ES-I3 (cell line): Measurements from ENCODE around the gene MEIOSIN.

Experiments used
- H3K36me3 ChIP-seq: 2 replicates; pipeline ENCODE4 v1.6.1; 2013; ENCODE audit warnings: mild to moderate bottlenecking, low read length, control low read depth, moderate library complexity; ENCODE audit not compliant: insufficient read depth
- H3K4me1 ChIP-seq: 2 replicates; pipeline ENCODE4 v1.6.1; 2013; ENCODE audit warnings: mild to moderate bottlenecking, control low read depth, low read length; ENCODE audit not compliant: insufficient read depth
- H3K9ac ChIP-seq: 2 replicates; pipeline ENCODE4 v1.6.1; 2013; ENCODE audit warnings: low read depth, mild to moderate bottlenecking, low read length, moderate library complexity
- H3K9me3 ChIP-seq: 2 replicates; pipeline ENCODE4 v1.6.1; 2013; ENCODE audit warnings: mild to moderate bottlenecking, low read length, moderate library complexity; ENCODE audit not compliant: control insufficient read depth, insufficient read depth

Gene MEIOSIN

DNA sequence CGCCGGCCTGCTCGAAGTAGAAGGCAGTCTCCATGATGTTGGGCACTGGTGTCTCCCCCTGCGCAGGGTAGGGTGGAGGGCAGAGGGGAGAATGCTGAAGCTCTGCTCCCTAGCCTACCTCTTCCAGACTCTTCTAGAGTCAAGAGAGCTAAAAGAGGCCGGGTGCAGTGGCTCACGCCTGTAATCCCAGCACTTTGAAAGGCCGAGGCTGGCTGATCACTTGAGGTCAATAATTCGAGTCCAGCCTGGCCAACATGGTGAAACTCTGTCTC, 71.7 kb downstream of the MEIOSIN start:
- H3K9me3 ChIP-seq, result no peaks in the 10 kb centered on the region

DNA sequence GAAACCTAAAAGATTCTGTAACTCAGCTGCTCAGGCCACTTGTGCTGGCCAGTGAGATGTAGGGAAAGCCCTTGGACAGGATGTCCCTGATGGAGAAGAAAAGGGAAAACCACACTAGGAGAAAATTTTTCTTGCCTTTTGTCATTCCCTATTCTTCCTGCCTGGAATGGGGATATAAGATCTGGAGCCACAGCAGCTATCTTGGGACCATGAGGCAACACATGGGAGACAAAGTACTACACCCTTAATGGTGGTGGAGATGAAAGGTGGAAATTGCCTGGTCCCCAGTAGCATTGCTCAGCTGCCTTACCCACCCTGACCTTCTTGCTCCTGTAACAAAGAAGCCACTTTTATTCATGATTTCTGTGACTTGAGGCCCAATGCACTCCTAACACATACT, 72.5 kb downstream of the MEIOSIN start:
- Histone ChIP-seq H3K9ac (no peak overlapping the region), H3K9me3 (no peaks in the 10 kb centered on the region), H3K36me3 (no peaks in the 10 kb centered on the region), H3K4me1 (peaks cover 5% of the 10 kb centered on the region; the same call in 1 of the 2 replicates)

More for the DNA sequence above, 71.7 kb downstream of the MEIOSIN start:
- H3K36me3 ChIP-seq, result no peaks in the 10 kb centered on the region
- H3K4me1 ChIP-seq, result peaks cover 9% of the 10 kb centered on the region; the same call in 1 of the 2 replicates
- no peak overlapping the region for H3K9ac ChIP-seq

DNA sequence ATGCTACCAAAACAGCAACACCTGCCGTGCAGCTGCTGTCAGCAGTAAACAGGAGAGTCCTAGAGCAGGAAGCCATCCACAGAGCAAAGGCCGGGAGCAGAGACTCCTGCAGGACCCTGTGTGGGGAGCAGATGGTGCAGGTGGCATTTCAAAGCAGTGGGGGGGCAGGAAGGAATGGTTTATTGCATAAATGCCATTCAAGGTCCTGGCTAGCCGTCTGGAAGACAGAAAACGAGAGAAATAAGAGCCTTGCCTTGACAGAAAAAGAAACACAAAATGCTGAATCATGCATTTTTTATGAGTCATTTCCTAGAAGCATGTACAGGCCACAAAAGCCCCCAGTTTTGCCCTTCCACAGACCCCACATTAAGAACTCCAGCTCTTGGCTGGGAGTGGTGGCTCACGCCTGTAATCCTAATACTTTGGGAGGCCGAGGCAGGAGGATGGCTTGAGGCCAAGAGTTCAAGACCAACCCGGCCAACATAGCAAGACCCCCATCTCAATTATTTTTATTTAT, 76.5 kb downstream of the MEIOSIN start:
- Histone ChIP-seq H3K9me3 (no peaks in the 10 kb centered on the region), H3K36me3 (no peaks in the 10 kb centered on the region), H3K4me1 (no peaks in the 10 kb centered on the region), H3K9ac (no peak overlapping the region)

DNA sequence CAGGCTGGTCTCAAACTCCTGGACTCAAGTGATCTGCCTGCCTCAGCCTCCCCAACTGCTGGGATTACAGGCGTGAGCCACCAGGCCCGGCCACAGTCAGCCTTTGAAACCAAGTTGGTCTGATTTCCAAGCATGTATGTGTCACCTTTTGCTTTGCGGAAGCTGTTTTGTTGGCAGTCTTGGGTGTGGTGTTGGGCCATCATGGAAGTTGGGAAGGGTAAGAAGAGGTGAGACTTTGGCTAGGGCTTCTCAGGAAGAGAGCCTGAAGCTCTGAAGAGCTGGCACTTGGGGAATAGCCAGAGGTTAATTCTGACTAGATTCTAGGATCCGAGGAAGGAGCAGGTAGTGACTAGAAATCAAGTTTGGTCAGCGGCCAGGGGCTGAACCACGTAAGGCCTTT, 79.1 kb downstream of the MEIOSIN start:
- Histone ChIP-seq H3K36me3 (no peaks in the 10 kb centered on the region), H3K9ac (no peak overlapping the region), H3K9me3 (no peaks in the 10 kb centered on the region), H3K4me1 (no peaks in the 10 kb centered on the region)
